Fibroblast of villous mesenchyme (primary cell): ENCODE results near the gene OCIAD1. TPM values are rescaled to one million over a fixed set of nuclear protein-coding genes. Genes with fewer than 3 reads are reported as not detected.
"Not testable (repeated sequence)": the region's sequence is repeated elsewhere in the genome, so short reads cannot be mapped to it uniquely, and the experiment has no call there.

Experiments
- DNase-seq: peaks from one replicate; pipeline ENCODE4 v3.0.0-alpha.2; 2010; ENCODE audit warnings: low read depth
- H3K4me3 ChIP-seq: 2 replicates; pipeline ENCODE4 v1.5.1; 2011; ENCODE audit warnings: low read depth, mild to moderate bottlenecking, low read length
- total RNA-seq: library from RNA; depleted of rRNA; stranded (reverse); fragments of >200 nt; gene quantifications from 2 replicates; pipeline ENCODE4 v1.2.3, GENCODE V29; 2012
- TF ChIP-seq, protein P1 (sequence below): IDR thresholded peaks from 2 replicates; pipeline ENCODE4 v1.5.1; 2012; ENCODE audit warnings: low read depth, mild to moderate bottlenecking, low read length; ENCODE audit not compliant: insufficient read depth

OCIAD1 gene
- total RNA-seq, 1 donor, result 123 TPM

DNA sequence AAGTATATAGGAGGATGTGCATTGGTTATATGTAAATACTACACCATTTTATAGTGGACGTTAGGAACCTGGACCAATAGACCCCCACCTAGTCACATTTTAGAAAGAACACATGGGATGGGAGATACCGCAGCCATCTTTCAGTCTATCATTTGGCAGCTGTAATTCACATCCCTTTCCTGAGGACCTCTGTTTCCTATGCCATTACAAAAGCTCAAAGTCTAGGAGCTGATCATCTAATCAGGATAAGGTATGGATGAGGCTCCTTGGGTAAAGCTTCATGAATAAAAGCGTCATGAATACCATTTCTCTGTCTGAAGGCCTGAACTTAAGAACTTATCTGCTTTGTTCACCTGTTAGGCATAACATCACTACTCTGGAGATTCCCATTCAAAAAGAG, 31.1 kb downstream of the OCIAD1 start:
- no peak for DNase-seq
- TF ChIP-seq, protein P1, sequence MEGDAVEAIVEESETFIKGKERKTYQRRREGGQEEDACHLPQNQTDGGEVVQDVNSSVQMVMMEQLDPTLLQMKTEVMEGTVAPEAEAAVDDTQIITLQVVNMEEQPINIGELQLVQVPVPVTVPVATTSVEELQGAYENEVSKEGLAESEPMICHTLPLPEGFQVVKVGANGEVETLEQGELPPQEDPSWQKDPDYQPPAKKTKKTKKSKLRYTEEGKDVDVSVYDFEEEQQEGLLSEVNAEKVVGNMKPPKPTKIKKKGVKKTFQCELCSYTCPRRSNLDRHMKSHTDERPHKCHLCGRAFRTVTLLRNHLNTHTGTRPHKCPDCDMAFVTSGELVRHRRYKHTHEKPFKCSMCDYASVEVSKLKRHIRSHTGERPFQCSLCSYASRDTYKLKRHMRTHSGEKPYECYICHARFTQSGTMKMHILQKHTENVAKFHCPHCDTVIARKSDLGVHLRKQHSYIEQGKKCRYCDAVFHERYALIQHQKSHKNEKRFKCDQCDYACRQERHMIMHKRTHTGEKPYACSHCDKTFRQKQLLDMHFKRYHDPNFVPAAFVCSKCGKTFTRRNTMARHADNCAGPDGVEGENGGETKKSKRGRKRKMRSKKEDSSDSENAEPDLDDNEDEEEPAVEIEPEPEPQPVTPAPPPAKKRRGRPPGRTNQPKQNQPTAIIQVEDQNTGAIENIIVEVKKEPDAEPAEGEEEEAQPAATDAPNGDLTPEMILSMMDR, result no peak

DNA sequence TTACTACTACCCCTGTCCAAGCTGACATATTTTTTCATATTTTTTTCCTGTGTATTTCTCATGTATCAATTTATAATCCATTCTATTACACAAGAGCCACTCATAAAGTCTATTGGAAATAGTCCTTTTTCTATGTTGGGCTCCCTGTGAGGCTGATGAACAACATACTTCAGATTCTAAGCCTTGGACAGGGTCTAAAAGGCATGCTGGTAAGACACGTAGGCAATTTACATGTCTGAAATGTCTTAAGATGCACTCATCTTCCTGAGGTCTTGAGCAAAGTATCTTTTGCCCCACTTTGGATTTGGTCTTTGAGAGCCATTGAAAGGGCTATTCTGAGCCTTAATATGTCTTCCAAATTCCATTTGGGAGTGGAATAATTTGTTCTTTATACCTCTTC, 31.8 kb downstream of the OCIAD1 start:
- TF ChIP-seq, protein P1, result no peak
- DNase-seq, result no peak
- no peak overlapping the region for H3K4me3 ChIP-seq

More for the DNA sequence above, 31.1 kb downstream of the OCIAD1 start:
- no peak overlapping the region for H3K4me3 ChIP-seq

DNA sequence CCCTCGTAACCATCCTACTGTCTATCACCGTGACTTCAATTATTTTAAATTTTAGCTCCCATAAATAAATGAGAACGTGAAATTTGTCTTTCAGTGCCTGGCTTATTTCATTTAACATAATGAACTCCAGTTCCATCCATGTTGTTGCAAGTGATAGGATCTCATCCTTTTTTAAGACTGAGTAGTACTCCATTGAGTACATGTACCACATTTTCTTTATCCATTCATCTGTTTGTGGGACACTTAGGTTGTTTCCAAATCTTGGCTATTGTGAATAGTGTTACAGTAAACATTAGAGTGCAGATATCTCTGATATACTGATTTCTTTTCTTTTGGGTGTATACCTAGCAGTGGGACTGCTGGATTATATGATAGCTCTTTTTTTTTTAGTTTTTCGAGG, 32.8 kb downstream of the OCIAD1 start:
- DNase-seq, result no peak
- TF ChIP-seq, protein P1, result no peak
- no peak overlapping the region for H3K4me3 ChIP-seq

DNA sequence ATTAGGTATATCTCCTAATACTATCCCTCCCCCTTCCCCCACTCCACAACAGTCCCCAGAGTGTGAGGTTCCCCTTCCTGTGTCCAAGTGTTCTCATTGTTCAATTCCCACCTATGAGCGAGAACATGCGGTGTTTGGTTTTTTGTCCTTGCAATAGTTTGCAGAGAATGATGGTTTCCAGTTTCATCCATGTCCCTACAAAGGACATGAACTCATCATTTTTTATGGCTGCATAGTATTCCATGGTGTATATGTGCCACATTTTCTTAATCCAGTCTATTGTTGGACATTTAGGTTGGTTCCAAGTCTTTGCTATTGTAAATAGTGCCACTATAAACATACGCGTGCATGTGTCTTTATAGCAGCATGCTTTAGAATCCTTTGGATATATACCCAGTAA, 33.8 kb downstream of the OCIAD1 start:
- DNase-seq, result not testable (repeated sequence)

DNA sequence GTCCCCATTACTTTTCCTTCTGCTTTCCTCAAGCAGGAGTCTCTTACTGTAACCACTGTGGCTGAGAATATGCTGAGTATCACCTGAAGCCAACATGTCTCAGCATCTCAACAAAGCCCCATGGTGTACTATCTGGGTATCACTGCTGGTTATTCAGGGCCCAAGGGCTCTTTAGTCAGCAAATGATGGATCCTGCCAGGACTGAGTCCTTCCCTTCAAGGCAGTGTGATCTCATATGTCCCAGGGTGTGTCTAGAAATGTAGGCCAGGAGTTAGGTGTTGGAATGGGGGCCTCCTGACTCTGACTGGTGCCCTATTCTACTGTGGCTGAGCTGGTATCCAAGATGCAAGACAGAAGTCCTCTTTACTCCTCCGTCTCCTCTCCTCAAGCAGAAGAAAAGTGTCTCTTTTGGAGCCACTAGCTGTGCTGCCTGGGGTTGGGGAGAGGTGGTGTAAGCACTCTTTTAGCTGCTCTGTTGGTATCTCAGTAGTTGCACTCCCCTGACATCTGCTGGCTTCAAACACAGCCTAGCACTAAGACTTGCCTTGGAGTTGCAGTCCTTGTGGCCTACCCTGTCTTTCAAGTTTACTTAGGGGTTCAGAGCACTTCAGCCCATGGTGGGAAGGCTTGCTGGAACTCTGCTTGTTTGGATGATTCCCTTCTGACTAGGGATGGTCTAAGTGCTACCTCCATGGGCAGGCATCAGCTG, 47.1 kb downstream of the OCIAD1 start:
- TF ChIP-seq, protein P1, result no peak
- no peak overlapping the region for H3K4me3 ChIP-seq
- DNase-seq, result no peak

More for the DNA sequence above, 33.8 kb downstream of the OCIAD1 start:
- not testable (repeated sequence) for H3K4me3 ChIP-seq

DNA sequence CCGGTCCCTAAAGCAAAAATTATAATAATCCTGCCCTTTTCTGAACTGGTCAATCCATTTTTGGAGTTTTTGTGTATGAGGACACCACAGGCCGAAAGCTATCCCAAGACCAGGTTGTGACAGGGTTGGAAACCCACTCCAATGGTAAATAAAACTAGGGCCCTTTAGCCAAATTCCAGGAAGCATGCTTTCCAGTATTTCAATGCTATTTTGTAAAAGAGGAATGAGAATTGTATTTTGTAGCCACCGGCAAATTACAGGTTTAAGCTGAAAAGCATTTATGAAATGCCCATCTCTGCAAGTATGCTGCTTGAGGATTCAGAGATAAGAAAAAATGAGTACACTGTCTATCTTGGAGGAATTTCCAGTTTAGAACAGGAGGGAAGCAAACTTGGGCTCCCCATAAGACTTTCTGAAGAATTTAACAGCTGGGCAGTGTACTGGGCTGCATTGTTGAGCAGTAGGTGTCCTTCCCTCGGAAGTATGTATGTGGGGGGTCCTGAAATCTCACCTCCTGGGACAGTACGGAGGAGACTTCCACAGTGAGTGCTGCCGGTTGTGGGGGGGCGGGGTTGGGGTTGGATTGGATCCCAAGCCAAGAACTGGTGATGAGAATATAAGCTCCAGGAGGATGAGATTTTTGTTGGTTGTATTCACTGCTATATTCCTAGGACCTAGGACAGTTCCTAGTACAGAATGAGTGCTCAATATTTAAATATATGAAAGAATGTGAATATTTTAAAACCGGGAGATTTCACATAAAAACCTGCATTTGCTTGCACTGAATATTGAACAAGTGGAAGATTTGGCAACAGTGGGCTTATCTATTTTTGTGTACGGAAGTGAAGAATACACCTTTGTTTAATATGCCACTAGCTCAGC, 48.9 kb downstream of the OCIAD1 start:
- no peak overlapping the region for H3K4me3 ChIP-seq
- no peak for DNase-seq
- TF ChIP-seq, protein P1, result no peak

DNA sequence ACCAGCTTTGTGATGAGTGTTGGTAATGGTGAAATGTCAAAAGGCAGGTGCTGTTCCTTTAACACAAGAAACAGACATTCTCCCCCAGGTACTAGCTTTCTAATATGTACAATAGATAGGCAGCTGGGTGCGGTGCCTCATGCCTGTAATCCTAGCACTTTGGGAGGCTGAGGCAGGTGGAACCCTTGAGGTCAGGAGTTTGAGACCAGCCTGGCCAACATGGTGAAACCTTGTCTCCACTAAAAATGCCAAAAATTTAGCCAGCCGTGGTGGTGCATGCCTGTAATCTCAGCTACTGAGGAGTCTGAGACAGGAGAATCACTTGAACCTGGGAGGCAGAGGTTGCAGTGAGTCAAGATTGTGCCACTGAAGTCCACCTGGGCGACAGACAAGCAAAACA, 50.8 kb downstream of the OCIAD1 start:
- not testable (repeated sequence) for DNase-seq, H3K4me3 ChIP-seq

DNA sequence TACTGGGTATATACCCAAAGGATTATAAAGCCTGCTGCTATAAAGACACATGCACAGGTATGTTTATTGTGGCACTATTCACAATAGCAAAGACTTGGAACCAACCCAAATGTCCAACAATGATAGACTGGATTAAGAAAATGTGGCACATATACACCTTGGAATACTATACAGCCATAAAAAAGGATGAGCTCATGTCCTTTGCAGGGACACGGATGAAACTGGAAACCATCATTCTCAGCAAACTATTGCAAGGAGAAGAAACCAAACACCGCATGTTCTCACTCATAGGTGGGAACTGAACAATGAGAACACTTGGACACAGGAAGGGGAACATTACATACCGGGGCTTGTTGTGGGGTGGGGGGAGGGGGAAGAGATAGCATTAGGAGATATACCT, 58.9 kb downstream of the OCIAD1 start:
- H3K4me3 ChIP-seq, DNase-seq: not testable (repeated sequence)
